Pancreas (tissue), 10 donors: ENCODE measurements around the gene TMTC2. TPM values are rescaled to one million over a fixed set of nuclear protein-coding genes. Genes with fewer than 3 reads are reported as not detected.

Experiments used
- ATAC-seq, 4 donors: fragments of 200-7000 bp; cut with Tn5 transposase; one replicate each; pipeline versions ENCODE4 v1.8.0 to v1.9.1; 2020; ENCODE audit warnings: mild to moderate bottlenecking in 4 of 4, moderate library complexity in 4 of 4
- DNase-seq, 6 donors: peaks; one replicate each; pipeline ENCODE4 v3.0.0-alpha.2; 2020
- FAIRE-seq: peaks from 2 replicates; lab custom pipeline; 2012; peaks lifted over from hg19 to GRCh38; lab: Jason Lieb, UNC
- H3K27ac ChIP-seq, 4 donors: fragments of 200-600 bp; sonication (generic); 1 replicate in 3 of 4; 2 replicates in 1 of 4; pipeline versions ENCODE4 v1.5.0 to v1.8.0; 2020
- H3K27me3 ChIP-seq, 4 donors: fragments of 200-600 bp; one replicate each; pipeline ENCODE4 v1.8.0; 2021
- H3K36me3 ChIP-seq, 3 donors: fragments of 200-600 bp; sonication (generic) in 1 of 3; one replicate each; pipeline versions ENCODE4 v1.5.0 to v1.8.0; 2020 to 2021
- H3K4me1 ChIP-seq, 3 donors: fragments of 200-600 bp; one replicate each; pipeline ENCODE4 v1.8.0; 2021
- H3K4me3 ChIP-seq, 4 donors: fragments of 200-600 bp; sonication (generic) in 2 of 4; one replicate each; pipeline versions ENCODE4 v1.5.0 to v1.8.0; 2020 to 2021
- H3K9me3 ChIP-seq, 4 donors: fragments of 200-600 bp; one replicate each; pipeline ENCODE4 v1.8.0; 2021
- WGBS, 2 donors: extraction: QIAGEN DNeasy Blood & Tissue Kit; methylation state at CpG; one replicate each; pipeline ENCODE4 v1.1.7; 2013; 5-methylcytosine and 5-hydroxymethylcytosine counted together
- intact Hi-C, 3 donors: fragments of 100-400 bp; cut with DNase I; formaldehyde crosslinking; loops; one replicate each; pipeline versions ENCODE4 v1.11.1 to v1.14.2; 2022
- polyA plus RNA-seq, 2 donors: library from polyadenylated mRNA; stranded (reverse); fragments of 200-250 nt; gene quantifications; one replicate each; pipeline ENCODE4 v1.2.3, GENCODE V29; 2013
- total RNA-seq, 6 donors: library from RNA; stranded (reverse); fragmentation: NEBNext Ultra II Directional in 4 of 6; extraction: Animal tissue kit (Norgen Biotek cat#: 25700) in 4 of 6; gene quantifications; one replicate each; pipeline versions ENCODE4 v1.2.1 to v1.2.4, GENCODE V29; 2021 to 2023
- TF ChIP-seq, protein P1 (sequence below), 4 donors: fragments of 200-600 bp; sonication (generic) in 3 of 4; IDR thresholded peaks; one replicate each; pipeline versions ENCODE4 v1.5.0 to v1.8.0; 2021; ENCODE audit warnings: antibody characterized with exemption in 4 of 4
- donor health status: healthy with polysubstance abuse.
- donor health status: DM: no; HTN: no; CAD: no; lungs with moderate emphysema.
- donor health status: DM: no; HTN: no; CAD: no.
- donor health status: control.
- donor health status: control.
- donor health status: Bipolar disorder and iron deficiency.
- donor health status: DM: yes; HTN: yes; CAD: no.
- donor health status: DM: no; HTN: no; CAD: no.
- donor health status: DM: no; HTN: no; CAD: no.
- donor health status: DM: yes; HTN: yes; CAD: no.

The TMTC2 gene
- total and polyA plus RNA-seq, 8 donors = 5.3 to 14.4 (median 6.4) TPM

DNA sequence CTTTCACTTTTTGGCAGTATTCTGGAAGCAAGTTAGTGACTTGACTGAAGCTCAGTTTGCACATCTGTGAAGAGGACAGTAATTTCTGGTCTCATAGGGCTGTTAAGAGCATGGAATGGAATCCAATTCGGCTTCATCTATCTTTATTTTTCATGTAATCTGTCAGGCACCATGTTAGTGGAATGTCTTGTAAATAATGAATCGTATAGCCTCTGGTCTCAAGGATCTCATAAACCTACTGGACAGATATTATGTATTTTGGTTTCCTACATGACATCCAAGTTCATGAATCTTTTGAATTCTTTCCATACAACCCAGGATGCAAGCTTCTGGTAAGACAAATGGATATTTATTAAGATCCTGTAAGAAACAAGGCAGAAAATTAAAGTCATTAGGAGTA lies 24.0 kb downstream of the TMTC2 start:
- WGBS, 2 donors = 84 to 87% methylated on average over 2 of the region's 2 CpGs

DNA sequence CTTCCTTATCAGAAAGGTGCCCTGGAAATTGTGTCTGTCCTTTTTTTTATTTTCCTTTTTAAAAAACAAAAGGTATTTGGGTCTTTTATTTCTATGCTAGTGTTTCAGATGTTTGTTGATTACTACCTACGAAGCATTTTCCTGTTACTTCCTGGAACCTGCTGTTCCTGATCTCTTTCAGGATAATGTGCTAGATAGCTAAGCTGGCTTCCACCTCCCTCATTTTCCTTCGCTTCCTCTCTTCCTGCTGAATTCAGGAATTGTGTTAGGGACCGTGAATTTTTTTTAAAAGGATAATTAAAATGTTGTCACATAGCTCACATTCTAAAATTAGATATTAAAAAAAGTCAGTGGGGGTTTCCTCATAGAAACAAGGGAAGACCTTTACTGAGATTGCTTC lies 27.7 kb downstream of the TMTC2 start:
- H3K36me3 ChIP-seq = no peaks in the 10 kb centered on the region
- DNase-seq = no peak
- H3K27ac ChIP-seq = no peak overlapping the region
- H3K4me3 ChIP-seq = no peak overlapping the region
- 81% methylated on average over 3 of the region's 3 CpGs for WGBS, 2 donors
- ATAC-seq = no peak
- no peaks in the 10 kb centered on the region for H3K4me1 ChIP-seq
- intact Hi-C loops = no loop called here
- H3K27me3 ChIP-seq = no peaks in the 10 kb centered on the region
- no peaks in the 10 kb centered on the region for H3K9me3 ChIP-seq
- TF ChIP-seq, protein P1, sequence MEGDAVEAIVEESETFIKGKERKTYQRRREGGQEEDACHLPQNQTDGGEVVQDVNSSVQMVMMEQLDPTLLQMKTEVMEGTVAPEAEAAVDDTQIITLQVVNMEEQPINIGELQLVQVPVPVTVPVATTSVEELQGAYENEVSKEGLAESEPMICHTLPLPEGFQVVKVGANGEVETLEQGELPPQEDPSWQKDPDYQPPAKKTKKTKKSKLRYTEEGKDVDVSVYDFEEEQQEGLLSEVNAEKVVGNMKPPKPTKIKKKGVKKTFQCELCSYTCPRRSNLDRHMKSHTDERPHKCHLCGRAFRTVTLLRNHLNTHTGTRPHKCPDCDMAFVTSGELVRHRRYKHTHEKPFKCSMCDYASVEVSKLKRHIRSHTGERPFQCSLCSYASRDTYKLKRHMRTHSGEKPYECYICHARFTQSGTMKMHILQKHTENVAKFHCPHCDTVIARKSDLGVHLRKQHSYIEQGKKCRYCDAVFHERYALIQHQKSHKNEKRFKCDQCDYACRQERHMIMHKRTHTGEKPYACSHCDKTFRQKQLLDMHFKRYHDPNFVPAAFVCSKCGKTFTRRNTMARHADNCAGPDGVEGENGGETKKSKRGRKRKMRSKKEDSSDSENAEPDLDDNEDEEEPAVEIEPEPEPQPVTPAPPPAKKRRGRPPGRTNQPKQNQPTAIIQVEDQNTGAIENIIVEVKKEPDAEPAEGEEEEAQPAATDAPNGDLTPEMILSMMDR (IDR thresholded peaks at IDR 0.05) = no peak
- no peak for FAIRE-seq

More for the DNA sequence above, 24.0 kb downstream of the TMTC2 start:
- intact Hi-C loops = no loop called here
- DNase-seq (no peak), ATAC-seq (no peak), FAIRE-seq (no peak)
- no peak overlapping the region for H3K4me3 ChIP-seq
- no peaks in the 10 kb centered on the region for H3K27me3 ChIP-seq
- H3K27ac ChIP-seq = no peak overlapping the region
- no peaks in the 10 kb centered on the region for H3K9me3 ChIP-seq
- no peaks in the 10 kb centered on the region for H3K36me3 ChIP-seq
- no peaks in the 10 kb centered on the region for H3K4me1 ChIP-seq
- TF ChIP-seq, protein P1 (IDR thresholded peaks at IDR 0.05) = no peak

DNA sequence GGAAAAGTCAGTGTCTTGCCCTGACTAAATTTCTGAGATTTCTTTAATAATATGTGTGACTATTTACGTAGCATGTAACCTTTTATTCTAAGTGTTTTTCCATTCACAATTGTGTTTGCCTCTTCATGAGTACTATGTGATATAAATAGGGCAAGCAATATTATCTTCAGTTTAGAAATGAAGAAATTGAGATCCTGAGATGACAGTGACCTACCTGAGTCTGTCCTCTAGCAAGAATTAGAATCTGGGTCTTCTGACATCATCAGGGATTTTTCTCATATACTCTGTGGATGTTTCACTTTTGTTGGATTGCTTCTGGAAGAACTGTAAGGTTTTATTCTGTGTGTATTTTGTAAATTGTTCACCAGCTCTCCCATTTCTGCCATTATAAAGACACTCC lies 35.0 kb downstream of the TMTC2 start:
- H3K9me3 ChIP-seq = no peaks in the 10 kb centered on the region
- TF ChIP-seq, protein P1 (IDR thresholded peaks at IDR 0.05) = no peak
- WGBS, 2 donors = 95 to 96% methylated on average over 1 of the region's 1 CpG
- no peak overlapping the region for H3K27ac ChIP-seq
- no peaks in the 10 kb centered on the region for H3K27me3 ChIP-seq
- DNase-seq = no peak
- intact Hi-C loops = no loop called here
- no peak overlapping the region for H3K4me3 ChIP-seq
- no peak for FAIRE-seq
- no peaks in the 10 kb centered on the region for H3K36me3 ChIP-seq
- H3K4me1 ChIP-seq = no peaks in the 10 kb centered on the region
- no peak for ATAC-seq

DNA sequence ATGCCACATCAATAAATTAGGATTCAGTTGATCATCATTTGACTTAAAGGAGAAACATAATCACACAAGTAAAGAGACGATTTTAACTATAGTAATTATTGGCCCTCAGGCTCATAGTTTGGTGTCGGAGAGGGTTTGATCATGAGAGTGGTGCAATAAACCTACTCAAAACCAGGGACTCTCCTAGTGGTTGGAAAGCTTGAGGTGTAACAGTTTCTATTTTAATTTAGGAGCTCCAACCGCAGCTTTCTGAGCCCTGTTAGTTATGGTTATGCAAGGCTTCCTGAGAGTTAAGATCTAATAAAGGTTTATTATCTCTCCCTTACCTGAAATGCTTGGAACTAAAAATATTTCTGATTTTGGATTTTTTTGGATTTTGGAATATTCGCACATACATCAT lies 36.4 kb downstream of the TMTC2 start:
- ATAC-seq (no peak), DNase-seq (no peak), FAIRE-seq (no peak)
- intact Hi-C loops = no loop called here
- 96 to 97% methylated on average over 4 of the region's 4 CpGs for WGBS, 2 donors
- TF ChIP-seq, protein P1 (IDR thresholded peaks at IDR 0.05) = no peak
- Histone ChIP-seq H3K9me3 (no peaks in the 10 kb centered on the region), H3K27me3 (no peaks in the 10 kb centered on the region), H3K27ac (no peak overlapping the region), H3K36me3 (no peaks in the 10 kb centered on the region), H3K4me1 (no peaks in the 10 kb centered on the region), H3K4me3 (no peak overlapping the region)

DNA sequence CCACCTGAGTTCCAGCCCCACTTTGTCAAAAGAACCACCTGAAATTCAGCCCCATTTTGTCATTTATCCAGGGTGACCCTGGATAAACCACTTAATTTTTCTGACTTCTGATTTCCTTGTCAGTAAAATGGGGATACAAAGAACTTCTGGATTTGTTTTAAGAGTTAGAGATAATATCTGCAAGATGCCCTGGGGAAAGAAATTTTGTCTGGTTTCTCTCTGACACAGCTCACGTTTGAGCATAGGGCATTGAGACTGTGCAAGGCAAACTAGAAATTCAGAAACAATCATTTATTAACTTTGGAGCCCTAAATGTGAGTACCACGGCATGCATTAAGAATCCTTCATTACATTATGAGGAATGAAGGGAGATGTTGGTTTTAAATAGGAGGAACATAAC lies 37.2 kb downstream of the TMTC2 start:
- no peak for DNase-seq
- no peaks in the 10 kb centered on the region for H3K4me1 ChIP-seq

More for the DNA sequence above, 37.2 kb downstream of the TMTC2 start:
- no peaks in the 10 kb centered on the region for H3K9me3 ChIP-seq
- H3K27me3 ChIP-seq = no peaks in the 10 kb centered on the region
- FAIRE-seq (no peak), ATAC-seq (no peak)
- no peak overlapping the region for H3K27ac ChIP-seq
- no peaks in the 10 kb centered on the region for H3K36me3 ChIP-seq
- intact Hi-C loops = no loop called here
- TF ChIP-seq, protein P1 (IDR thresholded peaks at IDR 0.05) = no peak
- WGBS, 2 donors = 84 to 87% methylated on average over 2 of the region's 2 CpGs
- no peak overlapping the region for H3K4me3 ChIP-seq
